Smooth muscle cell (in vitro differentiated cells): ENCODE measurements around the gene MAP2K5. TPM values are rescaled to one million over a fixed set of nuclear protein-coding genes. Genes with fewer than 3 reads are reported as not detected.

Experiments
- DNase-seq: peaks from one replicate; lab custom pipeline; 2025; ENCODE audit not compliant: unreplicated experiment; lab: John Stamatoyannopoulos, UW
- H2AFZ ChIP-seq: fragments of 200-600 bp; sonication (generic); 2 replicates; pipeline ENCODE4 v1.6.0; 2016; ENCODE audit warnings: antibody characterized with exemption, low read depth, mild to moderate bottlenecking
- H3F3A ChIP-seq: fragments of 200-600 bp; sonication (generic); 2 replicates; pipeline ENCODE4 v1.6.0; 2017; ENCODE audit warnings: antibody characterized with exemption, low read depth
- H3K27ac ChIP-seq: fragments of 200-600 bp; sonication (generic); 2 replicates; pipeline ENCODE4 v1.5.1; 2016; ENCODE audit warnings: low read depth, mild to moderate bottlenecking
- H3K27me3 ChIP-seq: fragments of 200-600 bp; sonication (generic); 2 replicates; pipeline ENCODE4 v1.6.1; 2016; ENCODE audit warnings: low read depth, mild to moderate bottlenecking
- H3K36me3 ChIP-seq: fragments of 200-600 bp; sonication (generic); 2 replicates; pipeline ENCODE4 v1.5.1; 2016; ENCODE audit warnings: low read depth
- H3K4me1 ChIP-seq: fragments of 200-600 bp; sonication (generic); 2 replicates; pipeline ENCODE4 v1.5.1; 2016; ENCODE audit warnings: low read depth
- H3K4me2 ChIP-seq: fragments of 200-600 bp; sonication (generic); 2 replicates; pipeline ENCODE4 v1.6.0; 2016; ENCODE audit warnings: mild to moderate bottlenecking
- H3K4me3 ChIP-seq: fragments of 200-600 bp; sonication (generic); 2 replicates; pipeline ENCODE4 v1.5.1; 2016; ENCODE audit warnings: mild to moderate bottlenecking
- H3K79me2 ChIP-seq: fragments of 200-600 bp; sonication (generic); 2 replicates; pipeline ENCODE4 v1.6.0; 2016; ENCODE audit warnings: low read depth, mild to moderate bottlenecking
- H3K9ac ChIP-seq: fragments of 200-600 bp; sonication (generic); 2 replicates; pipeline ENCODE4 v1.6.0; 2016; ENCODE audit warnings: low read depth
- H3K9me3 ChIP-seq: fragments of 200-600 bp; sonication (generic); replicated peaks from 2 replicates; pipeline ENCODE4 v1.5.1; 2016; ENCODE audit warnings: low read depth
- H4K20me1 ChIP-seq: fragments of 200-600 bp; sonication (generic); 2 replicates; pipeline ENCODE4 v1.6.0; 2016; ENCODE audit warnings: low read depth
- CTCF ChIP-seq: fragments of 200-600 bp; sonication (generic); IDR thresholded peaks from 2 replicates; pipeline ENCODE4 v1.5.1; 2017; ENCODE audit warnings: borderline replicate concordance, mild to moderate bottlenecking, antibody characterized with exemption; ENCODE audit not compliant: insufficient read depth, poor library complexity, severe bottlenecking
- WGBS: methylation state at CpG from one replicate; pipeline ENCODE4 v1.1.7; 2016; ENCODE audit warnings: low lambda C conversion rate; 5-methylcytosine and 5-hydroxymethylcytosine counted together
- polyA plus RNA-seq: library from polyadenylated mRNA; unstranded; fragments of >200 nt; fragmentation: Nextera tagmentation; extraction: Ambion mirVana; gene quantifications from 2 replicates; pipeline ENCODE4 v1.2.1, GENCODE V29; 2016
- total RNA-seq: library from RNA; depleted of rRNA; stranded (reverse); fragments of >200 nt; gene quantifications from 2 replicates; pipeline ENCODE4 v1.2.3, GENCODE V29; 2014

Gene MAP2K5
- total and polyA plus RNA-seq, 2 experiments from 2014 or later = 4.4 to 7.4 TPM

- no peak for DNase-seq
- no peaks in the 10 kb centered on the region for H3K9me3 ChIP-seq
- no peak overlapping the region for H3K4me2 ChIP-seq
- no peaks in the 10 kb centered on the region for H4K20me1 ChIP-seq
- no peak overlapping the region for H3K9ac ChIP-seq
- no peaks in the 10 kb centered on the region for H3F3A ChIP-seq
- TF ChIP-seq CTCF = no peak
- H3K27ac ChIP-seq = no peak overlapping the region
- no peaks in the 10 kb centered on the region for H3K4me1 ChIP-seq
- no peak overlapping the region for H3K4me3 ChIP-seq
- 98% methylated on average over 4 of the region's 4 CpGs for WGBS
- H2AFZ ChIP-seq = no peak overlapping the region
- no peaks in the 10 kb centered on the region for H3K79me2 ChIP-seq
- H3K36me3 ChIP-seq = peaks cover 14% of the 10 kb centered on the region
- H3K27me3 ChIP-seq = no peaks in the 10 kb centered on the region
Measured at GRCh38 chr15:67794832-67795574, 252.5 kb downstream of the MAP2K5 start.

- no peaks in the 10 kb centered on the region for H3K9me3 ChIP-seq
- 91% methylated on average over 4 of the region's 4 CpGs for WGBS
- no peaks in the 10 kb centered on the region for H3K79me2 ChIP-seq
Measured at GRCh38 chr15:67796196-67797127, 254.0 kb downstream of the MAP2K5 start.

GRCh38 chr15:67799801-67800205 lies 257.3 kb downstream of the MAP2K5 start:
- Histone ChIP-seq H3K4me3 (no peak overlapping the region), H4K20me1 (no peaks in the 10 kb centered on the region), H3K79me2 (no peaks in the 10 kb centered on the region), H3K4me2 (no peak overlapping the region), H2AFZ (no peak overlapping the region), H3K4me1 (peaks cover 8% of the 10 kb centered on the region), H3K27ac (no peak overlapping the region), H3K27me3 (no peaks in the 10 kb centered on the region), H3K36me3 (peaks cover 7% of the 10 kb centered on the region), H3K9ac (no peak overlapping the region), H3F3A (no peaks in the 10 kb centered on the region), H3K9me3 (no peaks in the 10 kb centered on the region)
- no peak for TF ChIP-seq CTCF
- WGBS = 65% methylated on average over 6 of the region's 6 CpGs
- DNase-seq = no peak

More at GRCh38 chr15:67796196-67797127, 254.0 kb downstream of the MAP2K5 start:
- Histone ChIP-seq H2AFZ (no peak overlapping the region), H3F3A (no peaks in the 10 kb centered on the region), H4K20me1 (no peaks in the 10 kb centered on the region), H3K27ac (no peak overlapping the region), H3K36me3 (peaks cover 14% of the 10 kb centered on the region), H3K9ac (no peak overlapping the region), H3K4me1 (no peaks in the 10 kb centered on the region), H3K27me3 (no peaks in the 10 kb centered on the region), H3K4me2 (no peak overlapping the region), H3K4me3 (no peak overlapping the region)
- DNase-seq = no peak
- TF ChIP-seq CTCF = no peak
